Tibial artery (tissue), 4 donors: ENCODE measurements around the gene LOXL1.

Source experiments
- DNase-seq, 2 donors: peaks; one replicate each; pipeline ENCODE4 v3.0.0-alpha.2; 2019
- H3K27ac ChIP-seq, 2 donors: fragments of 200-600 bp; sonication (generic) in 1 of 2; 1 replicate in 1 of 2; 2 replicates in 1 of 2; pipeline ENCODE4 v1.5.1; 2018 to 2019; ENCODE audit warnings: mild to moderate bottlenecking in 1 of 2
- H3K27me3 ChIP-seq, 2 donors: fragments of 200-600 bp; sonication (generic) in 1 of 2; one replicate each; pipeline versions ENCODE4 v1.5.1 to v1.6.0; 2016 to 2019
- H3K36me3 ChIP-seq, 3 donors: fragments of 200-600 bp; sonication (generic) in 2 of 3; one replicate each; pipeline ENCODE4 v1.5.1; 2016 to 2019; ENCODE audit warnings: mild to moderate bottlenecking in 2 of 3
- H3K4me1 ChIP-seq, 4 donors: fragments of 200-600 bp; sonication (generic) in 2 of 4; 1 replicate in 3 of 4; 2 replicates in 1 of 4; pipeline ENCODE4 v1.5.1; 2016 to 2019
- H3K4me3 ChIP-seq, 2 donors: fragments of 200-600 bp; sonication (generic) in 1 of 2; 1 replicate in 1 of 2; 2 replicates in 1 of 2; pipeline ENCODE4 v1.5.1; 2018 to 2019; ENCODE audit warnings: mild to moderate bottlenecking in 2 of 2
- H3K9me3 ChIP-seq, 3 donors: fragments of 200-600 bp; sonication (generic) in 1 of 3; one replicate each; pipeline ENCODE4 v1.5.1; 2016 to 2019
- intact Hi-C: fragments of 100-400 bp; cut with DNase I; formaldehyde crosslinking; loops from one replicate; pipeline ENCODE4 v1.15.0; 2023; ENCODE audit warnings: low total_unique reads
- TF ChIP-seq, protein P1 (sequence below), 2 experiments: fragments of 200-600 bp in 1 of 2; fragments of 450-650 bp in 1 of 2; IDR thresholded peaks; one replicate each; pipeline ENCODE4 v1.5.1; 2017 to 2019; ENCODE audit warnings: antibody characterized with exemption in 2 of 2, mild to moderate bottlenecking in 1 of 2, moderate library complexity in 1 of 2

The LOXL1 gene

GRCh38 chr15:73885954-73886700 lies 40.1 kb upstream of the LOXL1 start:
- H3K27ac ChIP-seq = no peak overlapping the region
- intact Hi-C loops = no loop called here
- H3K27me3 ChIP-seq = peaks cover 0 to 29% of the 10 kb centered on the region in 2 donors
- TF ChIP-seq, protein P1, sequence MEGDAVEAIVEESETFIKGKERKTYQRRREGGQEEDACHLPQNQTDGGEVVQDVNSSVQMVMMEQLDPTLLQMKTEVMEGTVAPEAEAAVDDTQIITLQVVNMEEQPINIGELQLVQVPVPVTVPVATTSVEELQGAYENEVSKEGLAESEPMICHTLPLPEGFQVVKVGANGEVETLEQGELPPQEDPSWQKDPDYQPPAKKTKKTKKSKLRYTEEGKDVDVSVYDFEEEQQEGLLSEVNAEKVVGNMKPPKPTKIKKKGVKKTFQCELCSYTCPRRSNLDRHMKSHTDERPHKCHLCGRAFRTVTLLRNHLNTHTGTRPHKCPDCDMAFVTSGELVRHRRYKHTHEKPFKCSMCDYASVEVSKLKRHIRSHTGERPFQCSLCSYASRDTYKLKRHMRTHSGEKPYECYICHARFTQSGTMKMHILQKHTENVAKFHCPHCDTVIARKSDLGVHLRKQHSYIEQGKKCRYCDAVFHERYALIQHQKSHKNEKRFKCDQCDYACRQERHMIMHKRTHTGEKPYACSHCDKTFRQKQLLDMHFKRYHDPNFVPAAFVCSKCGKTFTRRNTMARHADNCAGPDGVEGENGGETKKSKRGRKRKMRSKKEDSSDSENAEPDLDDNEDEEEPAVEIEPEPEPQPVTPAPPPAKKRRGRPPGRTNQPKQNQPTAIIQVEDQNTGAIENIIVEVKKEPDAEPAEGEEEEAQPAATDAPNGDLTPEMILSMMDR (IDR thresholded peaks at IDR 0.05) = no peak
- H3K4me1 ChIP-seq = no peaks in the 10 kb centered on the region
- DNase-seq = peak; percentile 1 to 23
- no peaks in the 10 kb centered on the region for H3K36me3 ChIP-seq
- H3K4me3 ChIP-seq = no peak overlapping the region
- no peaks in the 10 kb centered on the region for H3K9me3 ChIP-seq

DNA sequence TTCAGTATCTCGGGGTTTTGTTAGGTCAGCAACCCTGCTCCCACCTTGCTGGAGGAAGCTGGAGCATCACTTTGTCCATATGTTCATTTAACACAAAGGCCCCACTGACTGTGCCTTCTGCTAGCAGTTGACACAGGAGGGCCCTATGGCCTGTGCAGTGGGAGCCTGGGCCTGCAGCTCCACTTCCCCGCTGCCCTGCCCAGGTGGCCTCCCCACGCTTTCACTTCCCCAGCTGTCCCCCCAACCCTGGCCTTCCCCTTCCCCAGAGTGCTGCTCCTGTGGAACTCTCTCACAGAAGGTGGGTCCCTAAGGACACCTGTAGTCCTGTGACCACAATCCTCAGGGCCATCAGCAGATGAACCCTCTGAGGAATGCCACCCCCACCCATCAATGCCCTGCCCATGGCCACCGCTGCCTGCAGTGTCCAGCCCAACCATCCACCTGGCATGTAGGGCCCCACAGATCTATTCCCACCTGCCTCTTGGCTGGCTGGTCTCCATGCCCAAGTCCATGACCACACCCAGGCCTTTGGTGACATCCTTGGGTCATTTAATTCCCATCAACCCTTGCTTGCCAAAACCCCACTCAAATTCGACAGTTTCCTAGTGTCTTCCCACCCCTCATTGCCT lies 39.4 kb upstream of the LOXL1 start:
- DNase-seq = peak in 1 of 2 donors; percentile 42
- Histone ChIP-seq H3K27ac (no peak overlapping the region), H3K27me3 (peaks cover 0 to 30% of the 10 kb centered on the region in 2 donors), H3K9me3 (no peaks in the 10 kb centered on the region), H3K4me1 (no peaks in the 10 kb centered on the region), H3K4me3 (no peak overlapping the region), H3K36me3 (no peaks in the 10 kb centered on the region)
- TF ChIP-seq, protein P1 (IDR thresholded peaks at IDR 0.05) = no peak
- intact Hi-C loops = no loop called here

DNA sequence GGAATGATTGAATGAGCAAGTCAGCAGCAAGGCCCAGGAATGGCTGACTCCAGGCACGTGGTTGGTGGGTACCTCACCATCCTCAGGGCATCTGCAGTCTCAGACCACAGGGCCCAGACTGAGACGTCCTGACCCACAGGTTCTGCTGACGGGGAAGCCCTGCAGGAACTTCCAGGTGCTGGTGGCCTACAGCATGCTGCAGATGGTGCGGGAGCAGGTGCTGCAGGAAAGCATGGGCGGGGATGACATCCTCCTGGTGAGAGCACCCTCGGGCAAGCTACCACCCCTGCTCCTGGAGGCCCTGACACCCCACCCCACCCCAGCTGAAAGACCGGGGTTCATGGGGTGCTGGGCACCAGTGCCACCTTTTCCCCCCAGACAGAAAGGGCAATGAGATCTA lies 38.8 kb upstream of the LOXL1 start:
- Histone ChIP-seq H3K9me3 (no peaks in the 10 kb centered on the region), H3K27ac (no peak overlapping the region), H3K36me3 (no peaks in the 10 kb centered on the region), H3K4me1 (no peaks in the 10 kb centered on the region), H3K4me3 (no peak overlapping the region), H3K27me3 (peaks cover 0 to 29% of the 10 kb centered on the region in 2 donors)
- TF ChIP-seq, protein P1 (IDR thresholded peaks at IDR 0.05) = no peak
- DNase-seq = peak in 1 of 2 donors; percentile 51
- intact Hi-C loops = no loop called here

- Histone ChIP-seq H3K9me3 (no peaks in the 10 kb centered on the region), H3K36me3 (no peaks in the 10 kb centered on the region), H3K4me1 (no peaks in the 10 kb centered on the region), H3K4me3 (no peak overlapping the region), H3K27me3 (peaks cover 0 to 24% of the 10 kb centered on the region in 2 donors), H3K27ac (no peak overlapping the region)
- TF ChIP-seq, protein P1 (IDR thresholded peaks at IDR 0.05) = no peak
- intact Hi-C loops = no loop called here
- DNase-seq = peak in 1 of 2 donors; percentile 34
Measured at GRCh38 chr15:73888224-73889041, 37.8 kb upstream of the LOXL1 start.

GRCh38 chr15:73889053-73889761 lies 37.1 kb upstream of the LOXL1 start:
- intact Hi-C loops = no loop called here
- Histone ChIP-seq H3K4me1 (no peaks in the 10 kb centered on the region), H3K27me3 (peaks cover 0 to 21% of the 10 kb centered on the region in 2 donors), H3K9me3 (no peaks in the 10 kb centered on the region), H3K36me3 (no peaks in the 10 kb centered on the region), H3K4me3 (no peak overlapping the region), H3K27ac (no peak overlapping the region)
- peak in 1 of 2 donors; percentile 34 for DNase-seq
- TF ChIP-seq, protein P1 (IDR thresholded peaks at IDR 0.05) = no peak
